H9 (cell line): Measurements from ENCODE around the gene NFYB. TPM values are rescaled to one million over a fixed set of nuclear protein-coding genes. Genes with fewer than 3 reads are reported as not detected.

Experiments used
- DNase-seq: peaks from one replicate; pipeline ENCODE4 v3.0.0-alpha.2; 2017
- H2AFZ ChIP-seq: one replicate; pipeline ENCODE4 v1.6.1; 2013; ENCODE audit warnings: mild to moderate bottlenecking, low read length, control low read depth, moderate library complexity
- H2AK5ac ChIP-seq: 2 replicates; pipeline ENCODE4 v1.6.1; 2013; ENCODE audit warnings: low read length, control low read depth, mixed read lengths; ENCODE audit not compliant: insufficient read length
- H2BK120ac ChIP-seq: one replicate; pipeline ENCODE4 v1.6.1; 2013; ENCODE audit warnings: low read depth, mild to moderate bottlenecking, low read length, control low read depth, inconsistent platforms; ENCODE audit not compliant: poor library complexity, severe bottlenecking
- H2BK12ac ChIP-seq: 2 replicates; pipeline ENCODE4 v1.6.1; 2013; ENCODE audit warnings: low read length, control low read depth, mixed read lengths, low read depth; ENCODE audit not compliant: insufficient read length
- H2BK15ac ChIP-seq: 2 replicates; pipeline ENCODE4 v1.6.1; 2013; ENCODE audit warnings: low read depth, low read length, control low read depth
- H2BK20ac ChIP-seq: one replicate; pipeline ENCODE4 v1.6.1; 2013; ENCODE audit warnings: low read depth, mild to moderate bottlenecking, low read length, control low read depth, inconsistent platforms; ENCODE audit not compliant: poor library complexity, severe bottlenecking
- H2BK5ac ChIP-seq: 2 replicates; pipeline ENCODE4 v1.6.1; 2013; ENCODE audit warnings: low read length, control low read depth, mixed read lengths; ENCODE audit not compliant: insufficient read length
- H3K14ac ChIP-seq: 2 replicates; pipeline ENCODE4 v1.6.1; 2013; ENCODE audit warnings: low read length, control low read depth; ENCODE audit not compliant: insufficient read depth
- H3K18ac ChIP-seq: 2 replicates; pipeline ENCODE4 v1.6.1; 2013; ENCODE audit warnings: low read depth, mild to moderate bottlenecking, mixed read lengths, low read length, control low read depth; ENCODE audit not compliant: insufficient read length
- H3K23ac ChIP-seq: 2 replicates; pipeline ENCODE4 v1.6.1; 2013; ENCODE audit warnings: low read length, control low read depth, mixed read lengths, low read depth; ENCODE audit not compliant: insufficient read length
- H3K23me2 ChIP-seq: 2 replicates; pipeline ENCODE4 v1.6.1; 2013; ENCODE audit warnings: low read depth, mild to moderate bottlenecking, mixed read lengths, low read length, control low read depth; ENCODE audit not compliant: insufficient read length, poor library complexity, severe bottlenecking
- H3K27ac ChIP-seq: 2 replicates; pipeline ENCODE4 v1.5.1; 2013; ENCODE audit warnings: low read length, control low read depth, mixed read lengths, low read depth; ENCODE audit not compliant: insufficient read length
- H3K27me3 ChIP-seq: 2 replicates; pipeline ENCODE4 v1.6.1; 2013; ENCODE audit warnings: low read length, control low read depth, inconsistent platforms; ENCODE audit not compliant: insufficient read depth
- H3K4ac ChIP-seq: 2 replicates; pipeline ENCODE4 v1.6.1; 2013; ENCODE audit warnings: low read depth, mild to moderate bottlenecking, control low read depth, inconsistent platforms, low read length, moderate library complexity
- H3K4me1 ChIP-seq: 2 replicates; pipeline ENCODE4 v1.6.1; 2013; ENCODE audit warnings: low read length, control low read depth, inconsistent platforms; ENCODE audit not compliant: insufficient read depth
- H3K4me2 ChIP-seq: 2 replicates; pipeline ENCODE4 v1.6.1; 2013; ENCODE audit warnings: low read length, control low read depth, mixed read lengths; ENCODE audit not compliant: insufficient read length, insufficient read depth
- H3K56ac ChIP-seq: 2 replicates; pipeline ENCODE4 v1.6.1; 2013; ENCODE audit warnings: low read depth, mild to moderate bottlenecking, mixed read lengths, low read length, control low read depth; ENCODE audit not compliant: insufficient read length
- H3K79me1 ChIP-seq: 2 replicates; pipeline ENCODE4 v1.6.1; 2013; ENCODE audit warnings: low read depth, mild to moderate bottlenecking, moderate library complexity, low read length, control low read depth, inconsistent platforms; ENCODE audit not compliant: insufficient read depth, poor library complexity, severe bottlenecking
- H3K79me2 ChIP-seq: 2 replicates; pipeline ENCODE4 v1.6.1; 2013; ENCODE audit warnings: low read length, control low read depth, inconsistent platforms; ENCODE audit not compliant: insufficient read depth
- H3K9ac ChIP-seq: 2 replicates; pipeline ENCODE4 v1.6.1; 2013; ENCODE audit warnings: low read length, control low read depth, mixed read lengths; ENCODE audit not compliant: insufficient read length; ENCODE audit errors: extremely low read depth
- H3K9me3 ChIP-seq: one replicate; pipeline ENCODE4 v1.6.1; 2013; ENCODE audit warnings: low read depth, low read length, inconsistent platforms; ENCODE audit not compliant: control insufficient read depth
- H3T11ph ChIP-seq: one replicate; pipeline ENCODE4 v1.6.1; 2013; ENCODE audit warnings: mild to moderate bottlenecking, low read length, control low read depth, inconsistent platforms
- H4K20me1 ChIP-seq: one replicate; pipeline ENCODE4 v1.6.1; 2013; ENCODE audit not compliant: control insufficient read depth, insufficient read length, insufficient read depth
- H4K5ac ChIP-seq: 2 replicates; pipeline ENCODE4 v1.6.1; 2013; ENCODE audit warnings: low read depth, mild to moderate bottlenecking, mixed read lengths, low read length, control low read depth; ENCODE audit not compliant: insufficient read length
- H4K8ac ChIP-seq: replicated peaks from 2 replicates; pipeline ENCODE4 v1.6.1; 2013; ENCODE audit warnings: low read length, control low read depth, mixed read lengths, low read depth; ENCODE audit not compliant: insufficient read length
- H4K91ac ChIP-seq: 2 replicates; pipeline ENCODE4 v1.6.1; 2013; ENCODE audit warnings: low read depth, mild to moderate bottlenecking, moderate library complexity, mixed read lengths, low read length, control low read depth; ENCODE audit not compliant: insufficient read length
- H3K27ac Mint-ChIP-seq, 3 experiments: 2 replicates in 2 of 3; 3 replicates in 1 of 3; pipeline ENCODE4 v1.8.0; 2020 to 2021; ENCODE audit warnings: mixed read lengths in 3 of 3, mild to moderate bottlenecking in 1 of 3, moderate library complexity in 1 of 3
- H3K27me3 Mint-ChIP-seq: 2 replicates; pipeline ENCODE4 v1.8.0; 2021; ENCODE audit warnings: low read depth, mild to moderate bottlenecking, moderate library complexity, mixed read lengths
- H3K36me3 Mint-ChIP-seq, 3 experiments: 2 replicates in 2 of 3; 3 replicates in 1 of 3; pipeline ENCODE4 v1.8.0; 2020 to 2021; ENCODE audit warnings: low read depth in 3 of 3, mixed read lengths in 3 of 3; ENCODE audit not compliant: insufficient read depth in 1 of 3
- H3K4me1 Mint-ChIP-seq, 2 experiments: 2 replicates each; pipeline ENCODE4 v1.8.0; 2020; ENCODE audit warnings: mixed read lengths in 2 of 2
- H3K4me3 Mint-ChIP-seq, 2 experiments: 2 replicates in 1 of 2; 3 replicates in 1 of 2; pipeline ENCODE4 v1.8.0; 2020 to 2021; ENCODE audit warnings: mild to moderate bottlenecking in 2 of 2, mixed read lengths in 2 of 2, moderate library complexity in 1 of 2
- H3K9me3 Mint-ChIP-seq, 2 experiments: 2 replicates in 1 of 2; 3 replicates in 1 of 2; pipeline ENCODE4 v1.8.0; 2020; ENCODE audit warnings: mild to moderate bottlenecking in 2 of 2, mixed read lengths in 2 of 2, moderate library complexity in 1 of 2
- CTCF ChIP-seq: fragments of 200-600 bp; sonication (generic); conservative IDR thresholded peaks from 3 replicates; pipeline ENCODE4 v1.8.0; 2021; ENCODE audit warnings: antibody characterized with exemption, mild to moderate bottlenecking
- WGBS: extraction: QIAGEN DNeasy Blood & Tissue Kit; methylation state at CpG from one replicate; pipeline ENCODE4 v1.1.7; 2013; ENCODE audit warnings: missing lambda C conversion rate, low lambda C conversion rate, mixed read lengths; ENCODE audit not compliant: insufficient read length; ENCODE audit errors: extremely low coverage; 5-methylcytosine and 5-hydroxymethylcytosine counted together
- total RNA-seq: library from RNA; stranded (reverse); gene quantifications from 2 replicates; pipeline ENCODE4 v1.2.1, GENCODE V29; 2021

The NFYB gene
- total RNA-seq, 1 experiment from 2014 or later = 52.5 TPM

DNA sequence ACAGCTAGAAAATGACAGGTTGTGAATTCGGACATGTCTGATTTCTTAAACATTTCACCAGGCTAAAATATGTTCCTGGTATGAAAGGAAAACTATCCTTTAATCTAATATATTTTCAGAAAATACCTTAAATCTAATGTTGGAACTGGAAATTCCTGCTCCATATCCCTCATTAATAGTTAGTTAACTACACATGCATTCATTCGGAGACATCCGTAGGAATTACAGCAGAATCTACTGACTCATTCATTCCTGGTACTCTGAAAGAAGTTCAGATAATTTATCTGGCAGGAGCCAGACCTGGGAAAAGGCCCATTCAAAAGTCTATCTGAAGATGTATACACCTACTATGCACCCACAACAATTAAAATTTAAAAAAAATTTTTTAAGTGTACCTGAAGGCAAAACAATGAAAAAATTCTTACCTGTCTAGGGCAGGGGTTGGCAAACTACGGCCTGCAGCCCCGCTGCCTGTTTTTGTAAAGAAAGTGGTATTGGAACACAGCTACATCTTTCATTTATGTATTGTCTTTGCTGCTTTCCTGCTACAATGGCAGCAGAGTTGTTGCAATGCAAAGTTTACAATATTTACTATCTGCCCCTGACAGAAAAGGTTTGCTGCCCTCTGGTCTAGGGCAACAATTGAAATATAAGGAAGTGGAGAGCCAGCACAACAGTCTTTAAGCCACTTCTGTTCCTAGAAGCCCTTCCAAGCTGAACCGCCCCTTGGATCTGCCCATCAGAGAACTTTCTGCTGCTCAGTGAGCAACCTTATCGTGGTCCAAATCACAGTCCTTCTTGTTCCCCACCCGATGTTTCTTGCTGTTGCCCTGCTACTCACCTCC is 17.9 kb upstream of the NFYB start:
- Histone ChIP-seq H3K9ac (no peak overlapping the region), H3T11ph (no peak overlapping the region), H3K14ac (no peak overlapping the region), H3K27ac (no peak overlapping the region), H3K4me1 (no peaks in the 10 kb centered on the region), H2BK5ac (no peak overlapping the region), H3K23me2 (no peaks in the 10 kb centered on the region), H3K18ac (no peak overlapping the region), H4K8ac (no peak overlapping the region), H2AK5ac (no peak overlapping the region), H4K5ac (no peak overlapping the region), H4K20me1 (no peaks in the 10 kb centered on the region), H2BK12ac (no peak overlapping the region), H3K4ac (no peak overlapping the region), H3K79me2 (no peaks in the 10 kb centered on the region), H4K91ac (no peak overlapping the region), H3K56ac (no peak overlapping the region), H2BK15ac (no peak overlapping the region), H2BK120ac (no peak overlapping the region), H3K23ac (no peak overlapping the region), H2BK20ac (no peak overlapping the region), H3K4me2 (no peak overlapping the region), H3K79me1 (no peaks in the 10 kb centered on the region), H3K27me3 (no peaks in the 10 kb centered on the region), H2AFZ (no peak overlapping the region), H3K9me3 (no peaks in the 10 kb centered on the region)
- no peak for TF ChIP-seq CTCF
- Mint-ChIP-seq H3K27ac (no peak overlapping the region), H3K4me1 (peaks cover 0 to 3% of the 10 kb centered on the region in 2 experiments; a peak in 2 of 4 replicates), H3K36me3 (no peaks in the 10 kb centered on the region), H3K27me3 (peaks cover 10% of the 10 kb centered on the region), H3K4me3 (no peak overlapping the region), H3K9me3 (no peaks in the 10 kb centered on the region)
- no peak for DNase-seq
- WGBS = no CpG with 5 or more reads among the region's 8 CpGs
